GM23338 (cell line): ENCODE data around the gene SLC29A4. TPM values are rescaled to one million over a fixed set of nuclear protein-coding genes. Genes with fewer than 3 reads are reported as not detected.

Source experiments
- ATAC-seq: fragments of 200-7000 bp; cut with Tn5 transposase; 3 replicates; pipeline ENCODE4 v1.9.1; 2020
- DNase-seq: peaks from one replicate; pipeline ENCODE4 v3.0.0-alpha.2; 2015; ENCODE audit warnings: low spot score
- H2AFZ ChIP-seq: fragments of 200-600 bp; sonication (generic); 2 replicates; pipeline ENCODE4 v1.8.0; 2016; ENCODE audit warnings: antibody characterized with exemption, mild to moderate bottlenecking, moderate library complexity
- H3F3A ChIP-seq: fragments of 200-600 bp; sonication (generic); replicated peaks from 2 replicates; pipeline ENCODE4 v1.8.0; 2017; ENCODE audit warnings: antibody characterized with exemption, mixed run types, low read depth
- H3K27ac ChIP-seq: fragments of 200-600 bp; sonication (generic); 2 replicates; pipeline ENCODE4 v1.6.1; 2016; ENCODE audit warnings: low read depth
- H3K27me3 ChIP-seq: fragments of 200-600 bp; sonication (generic); 2 replicates; pipeline ENCODE4 v1.8.0; 2016; ENCODE audit warnings: mild to moderate bottlenecking, mixed run types, moderate library complexity; ENCODE audit not compliant: insufficient read depth
- H3K36me3 ChIP-seq: fragments of 200-600 bp; sonication (generic); 2 replicates; pipeline ENCODE4 v1.8.0; 2016; ENCODE audit warnings: mild to moderate bottlenecking; ENCODE audit not compliant: insufficient read depth
- H3K4me1 ChIP-seq: fragments of 200-600 bp; sonication (generic); 2 replicates; pipeline ENCODE4 v1.8.0; 2016; ENCODE audit warnings: mild to moderate bottlenecking, moderate library complexity; ENCODE audit not compliant: insufficient read depth
- H3K4me2 ChIP-seq: fragments of 200-600 bp; sonication (generic); 2 replicates; pipeline ENCODE4 v1.7.1; 2017; ENCODE audit warnings: mixed run types
- H3K4me3 ChIP-seq: fragments of 200-600 bp; sonication (generic); 2 replicates; pipeline ENCODE4 v1.6.1; 2016; ENCODE audit warnings: mixed run types
- H3K79me2 ChIP-seq: fragments of 200-600 bp; sonication (generic); replicated peaks from 2 replicates; pipeline ENCODE4 v1.8.0; 2017; ENCODE audit warnings: mild to moderate bottlenecking; ENCODE audit not compliant: insufficient read depth
- H3K9me2 ChIP-seq: fragments of 200-600 bp; sonication (generic); 2 replicates; pipeline ENCODE4 v1.8.0; 2017; ENCODE audit not compliant: insufficient read depth
- H4K20me1 ChIP-seq: fragments of 200-600 bp; sonication (generic); replicated peaks from 2 replicates; pipeline ENCODE4 v1.8.0; 2017; ENCODE audit warnings: mild to moderate bottlenecking; ENCODE audit not compliant: insufficient read depth
- H3K27ac Mint-ChIP-seq: 2 replicates; pipeline ENCODE4 v1.8.0; 2020; ENCODE audit warnings: inconsistent platforms, mild to moderate bottlenecking, moderate library complexity, mixed read lengths
- H3K27me3 Mint-ChIP-seq: 3 replicates; pipeline ENCODE4 v1.8.0; 2022; ENCODE audit warnings: low read depth, mild to moderate bottlenecking, moderate library complexity, mixed read lengths, inconsistent platforms; ENCODE audit not compliant: insufficient read depth, poor library complexity
- H3K36me3 Mint-ChIP-seq: 3 replicates; pipeline ENCODE4 v1.8.0; 2021; ENCODE audit warnings: low read depth, mild to moderate bottlenecking, inconsistent platforms, moderate library complexity, mixed read lengths
- H3K4me1 Mint-ChIP-seq: 3 replicates; pipeline ENCODE4 v1.8.0; 2020; ENCODE audit warnings: mild to moderate bottlenecking, inconsistent platforms, mixed read lengths
- H3K4me3 Mint-ChIP-seq: 3 replicates; pipeline ENCODE4 v1.8.0; 2021; ENCODE audit warnings: moderate library complexity, mild to moderate bottlenecking, inconsistent platforms, mixed read lengths
- H3K9me3 Mint-ChIP-seq: 3 replicates; pipeline ENCODE4 v1.8.0; 2020; ENCODE audit warnings: moderate library complexity, mild to moderate bottlenecking, inconsistent platforms, mixed read lengths
- CREB1 ChIP-seq: fragments of 250-450 bp; sonication (Bioruptor Pico); IDR thresholded peaks from 2 replicates; pipeline ENCODE4 v1.5.0; 2020; ENCODE audit warnings: low read depth, mild to moderate bottlenecking, moderate library complexity
- JUNB ChIP-seq: IDR thresholded peaks from one replicate; pipeline ENCODE4 v1.6.1; 2016; ENCODE audit warnings: antibody characterized with exemption; ENCODE audit not compliant: unreplicated experiment
- POLR2AphosphoS5 ChIP-seq: IDR thresholded peaks from 2 replicates; pipeline ENCODE4 v1.6.1; 2016; ENCODE audit warnings: antibody characterized with exemption, low read depth
- REST ChIP-seq: IDR thresholded peaks from one replicate; pipeline ENCODE4 v1.6.1; 2018; ENCODE audit warnings: antibody characterized with exemption; ENCODE audit not compliant: unreplicated experiment
- STAT1 ChIP-seq: IDR thresholded peaks from one replicate; pipeline ENCODE4 v1.6.1; 2016; ENCODE audit warnings: antibody characterized with exemption; ENCODE audit not compliant: unreplicated experiment
- polyA plus RNA-seq: library from polyadenylated mRNA; unstranded; fragments of >200 nt; fragmentation: Nextera tagmentation; extraction: Ambion mirVana; gene quantifications from 2 replicates; pipeline ENCODE4 v1.2.1, GENCODE V29; 2016
- total RNA-seq: library from RNA; depleted of rRNA; stranded (reverse); fragments of >200 nt; shearing (Covaris generic); gene quantifications from 2 replicates; pipeline ENCODE4 v1.2.3, GENCODE V29; 2014
- TF ChIP-seq, protein P1 (sequence below), 2 experiments: fragments of 200-600 bp in 1 of 2; sonication (generic) in 1 of 2; conservative IDR thresholded peaks; 2 replicates each; pipeline versions ENCODE4 v1.5.1 to v1.6.1; 2016 to 2017; ENCODE audit warnings: antibody characterized with exemption in 2 of 2, low read depth in 2 of 2, mild to moderate bottlenecking in 2 of 2, moderate library complexity in 1 of 2
- TF ChIP-seq, protein P2 (sequence below): fragments of 250-450 bp; sonication (Bioruptor Pico); IDR thresholded peaks from 2 replicates; pipeline ENCODE4 v1.5.0; 2020; ENCODE audit warnings: mild to moderate bottlenecking, moderate library complexity

Gene SLC29A4
- total and polyA plus RNA-seq, 2 experiments from 2014 or later, result 4.8 to 8.1 TPM

DNA sequence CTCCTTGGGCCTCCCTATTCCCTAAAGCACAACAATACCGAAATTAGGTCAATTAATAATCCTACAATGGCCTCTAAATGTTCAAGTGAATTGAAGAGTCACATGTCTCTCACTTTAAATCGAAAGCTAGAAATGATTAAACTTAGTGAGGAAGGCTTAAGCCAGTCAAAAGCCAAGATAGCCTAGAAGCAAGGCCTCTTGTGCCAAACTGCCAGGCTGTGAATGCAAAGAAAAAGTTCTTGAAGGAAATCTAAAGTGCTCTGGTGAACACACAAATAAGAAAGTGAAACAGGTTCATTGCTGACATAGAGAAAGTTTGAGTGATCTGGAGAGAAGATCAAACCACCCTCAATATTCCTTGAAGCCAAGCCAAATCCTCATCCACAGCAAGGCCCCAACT is 57.2 kb downstream of the SLC29A4 start (continued):
- TF ChIP-seq CREB1 (CRISPR knock-in tag), result no peak
- TF ChIP-seq, protein P1, sequence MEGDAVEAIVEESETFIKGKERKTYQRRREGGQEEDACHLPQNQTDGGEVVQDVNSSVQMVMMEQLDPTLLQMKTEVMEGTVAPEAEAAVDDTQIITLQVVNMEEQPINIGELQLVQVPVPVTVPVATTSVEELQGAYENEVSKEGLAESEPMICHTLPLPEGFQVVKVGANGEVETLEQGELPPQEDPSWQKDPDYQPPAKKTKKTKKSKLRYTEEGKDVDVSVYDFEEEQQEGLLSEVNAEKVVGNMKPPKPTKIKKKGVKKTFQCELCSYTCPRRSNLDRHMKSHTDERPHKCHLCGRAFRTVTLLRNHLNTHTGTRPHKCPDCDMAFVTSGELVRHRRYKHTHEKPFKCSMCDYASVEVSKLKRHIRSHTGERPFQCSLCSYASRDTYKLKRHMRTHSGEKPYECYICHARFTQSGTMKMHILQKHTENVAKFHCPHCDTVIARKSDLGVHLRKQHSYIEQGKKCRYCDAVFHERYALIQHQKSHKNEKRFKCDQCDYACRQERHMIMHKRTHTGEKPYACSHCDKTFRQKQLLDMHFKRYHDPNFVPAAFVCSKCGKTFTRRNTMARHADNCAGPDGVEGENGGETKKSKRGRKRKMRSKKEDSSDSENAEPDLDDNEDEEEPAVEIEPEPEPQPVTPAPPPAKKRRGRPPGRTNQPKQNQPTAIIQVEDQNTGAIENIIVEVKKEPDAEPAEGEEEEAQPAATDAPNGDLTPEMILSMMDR (conservative IDR thresholded peaks at IDR 0.05; ENCODE audit: low read depth in 2 of 2), result no peak
- TF ChIP-seq STAT1, result no peak

DNA sequence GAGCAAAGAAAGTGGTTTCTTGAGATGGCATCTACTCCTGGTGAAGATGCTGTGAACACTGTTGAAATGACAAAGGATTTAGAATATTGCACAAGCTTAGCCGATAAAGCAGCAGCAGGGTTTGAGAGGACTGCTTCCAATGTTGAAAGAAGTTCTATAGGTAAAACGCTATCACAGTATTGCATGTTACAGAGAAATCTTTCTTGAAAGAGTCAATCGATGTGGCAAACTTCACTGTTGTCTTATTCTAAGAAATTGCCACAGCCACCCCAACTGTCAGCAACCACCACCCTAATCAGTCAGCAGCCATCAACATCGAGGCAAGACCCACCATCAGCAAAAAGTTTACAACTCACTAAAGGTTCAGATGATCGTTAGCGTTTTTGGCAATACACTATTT is 59.9 kb downstream of the SLC29A4 start:
- H3K9me2 ChIP-seq, result no peaks in the 10 kb centered on the region
- no peaks in the 10 kb centered on the region for H4K20me1 ChIP-seq
- Mint-ChIP-seq H3K4me1 (no peaks in the 10 kb centered on the region), H3K36me3 (peaks cover 21% of the 10 kb centered on the region), H3K27me3 (peaks cover 6% of the 10 kb centered on the region), H3K4me3 (no peak overlapping the region), H3K27ac (no peak overlapping the region), H3K9me3 (peaks cover 37% of the 10 kb centered on the region)
- ATAC-seq, result no peak
- no peaks in the 10 kb centered on the region for H3K79me2 ChIP-seq
- DNase-seq, result no peak
- H3K4me3 ChIP-seq, result no peak overlapping the region
- H3K36me3 ChIP-seq, result no peaks in the 10 kb centered on the region
- H3K4me2 ChIP-seq, result no peak overlapping the region
- H3F3A ChIP-seq, result no peaks in the 10 kb centered on the region
- no peak overlapping the region for H3K27ac ChIP-seq
- no peaks in the 10 kb centered on the region for H3K27me3 ChIP-seq
- no peaks in the 10 kb centered on the region for H3K4me1 ChIP-seq
- no peak for TF ChIP-seq REST
- no peak overlapping the region for H2AFZ ChIP-seq

GRCh38 chr7:5343884-5344283 is 61.1 kb downstream of the SLC29A4 start:
- Histone ChIP-seq H3F3A (no peaks in the 10 kb centered on the region), H2AFZ (no peak overlapping the region), H3K4me2 (no peak overlapping the region), H3K4me3 (no peak overlapping the region), H3K79me2 (no peaks in the 10 kb centered on the region), H3K4me1 (peaks cover under 1% of the 10 kb centered on the region; the same call in 1 of the 2 replicates), H3K9me2 (no peaks in the 10 kb centered on the region), H3K27me3 (peaks cover 7% of the 10 kb centered on the region), H3K36me3 (no peaks in the 10 kb centered on the region), H4K20me1 (no peaks in the 10 kb centered on the region), H3K27ac (no peak overlapping the region)
- H3K36me3 Mint-ChIP-seq, result peaks cover 21% of the 10 kb centered on the region
- H3K4me1 Mint-ChIP-seq, result peaks cover 6% of the 10 kb centered on the region; the same call in 1 of the 3 replicates
- no peak overlapping the region for H3K4me3 Mint-ChIP-seq
- DNase-seq (no peak), ATAC-seq (no peak)
- peaks cover 15% of the 10 kb centered on the region for H3K27me3 Mint-ChIP-seq
- peaks cover 37% of the 10 kb centered on the region for H3K9me3 Mint-ChIP-seq
- H3K27ac Mint-ChIP-seq, result no peak overlapping the region
- TF ChIP-seq POLR2AphosphoS5, result no peak
- TF ChIP-seq, protein P2, sequence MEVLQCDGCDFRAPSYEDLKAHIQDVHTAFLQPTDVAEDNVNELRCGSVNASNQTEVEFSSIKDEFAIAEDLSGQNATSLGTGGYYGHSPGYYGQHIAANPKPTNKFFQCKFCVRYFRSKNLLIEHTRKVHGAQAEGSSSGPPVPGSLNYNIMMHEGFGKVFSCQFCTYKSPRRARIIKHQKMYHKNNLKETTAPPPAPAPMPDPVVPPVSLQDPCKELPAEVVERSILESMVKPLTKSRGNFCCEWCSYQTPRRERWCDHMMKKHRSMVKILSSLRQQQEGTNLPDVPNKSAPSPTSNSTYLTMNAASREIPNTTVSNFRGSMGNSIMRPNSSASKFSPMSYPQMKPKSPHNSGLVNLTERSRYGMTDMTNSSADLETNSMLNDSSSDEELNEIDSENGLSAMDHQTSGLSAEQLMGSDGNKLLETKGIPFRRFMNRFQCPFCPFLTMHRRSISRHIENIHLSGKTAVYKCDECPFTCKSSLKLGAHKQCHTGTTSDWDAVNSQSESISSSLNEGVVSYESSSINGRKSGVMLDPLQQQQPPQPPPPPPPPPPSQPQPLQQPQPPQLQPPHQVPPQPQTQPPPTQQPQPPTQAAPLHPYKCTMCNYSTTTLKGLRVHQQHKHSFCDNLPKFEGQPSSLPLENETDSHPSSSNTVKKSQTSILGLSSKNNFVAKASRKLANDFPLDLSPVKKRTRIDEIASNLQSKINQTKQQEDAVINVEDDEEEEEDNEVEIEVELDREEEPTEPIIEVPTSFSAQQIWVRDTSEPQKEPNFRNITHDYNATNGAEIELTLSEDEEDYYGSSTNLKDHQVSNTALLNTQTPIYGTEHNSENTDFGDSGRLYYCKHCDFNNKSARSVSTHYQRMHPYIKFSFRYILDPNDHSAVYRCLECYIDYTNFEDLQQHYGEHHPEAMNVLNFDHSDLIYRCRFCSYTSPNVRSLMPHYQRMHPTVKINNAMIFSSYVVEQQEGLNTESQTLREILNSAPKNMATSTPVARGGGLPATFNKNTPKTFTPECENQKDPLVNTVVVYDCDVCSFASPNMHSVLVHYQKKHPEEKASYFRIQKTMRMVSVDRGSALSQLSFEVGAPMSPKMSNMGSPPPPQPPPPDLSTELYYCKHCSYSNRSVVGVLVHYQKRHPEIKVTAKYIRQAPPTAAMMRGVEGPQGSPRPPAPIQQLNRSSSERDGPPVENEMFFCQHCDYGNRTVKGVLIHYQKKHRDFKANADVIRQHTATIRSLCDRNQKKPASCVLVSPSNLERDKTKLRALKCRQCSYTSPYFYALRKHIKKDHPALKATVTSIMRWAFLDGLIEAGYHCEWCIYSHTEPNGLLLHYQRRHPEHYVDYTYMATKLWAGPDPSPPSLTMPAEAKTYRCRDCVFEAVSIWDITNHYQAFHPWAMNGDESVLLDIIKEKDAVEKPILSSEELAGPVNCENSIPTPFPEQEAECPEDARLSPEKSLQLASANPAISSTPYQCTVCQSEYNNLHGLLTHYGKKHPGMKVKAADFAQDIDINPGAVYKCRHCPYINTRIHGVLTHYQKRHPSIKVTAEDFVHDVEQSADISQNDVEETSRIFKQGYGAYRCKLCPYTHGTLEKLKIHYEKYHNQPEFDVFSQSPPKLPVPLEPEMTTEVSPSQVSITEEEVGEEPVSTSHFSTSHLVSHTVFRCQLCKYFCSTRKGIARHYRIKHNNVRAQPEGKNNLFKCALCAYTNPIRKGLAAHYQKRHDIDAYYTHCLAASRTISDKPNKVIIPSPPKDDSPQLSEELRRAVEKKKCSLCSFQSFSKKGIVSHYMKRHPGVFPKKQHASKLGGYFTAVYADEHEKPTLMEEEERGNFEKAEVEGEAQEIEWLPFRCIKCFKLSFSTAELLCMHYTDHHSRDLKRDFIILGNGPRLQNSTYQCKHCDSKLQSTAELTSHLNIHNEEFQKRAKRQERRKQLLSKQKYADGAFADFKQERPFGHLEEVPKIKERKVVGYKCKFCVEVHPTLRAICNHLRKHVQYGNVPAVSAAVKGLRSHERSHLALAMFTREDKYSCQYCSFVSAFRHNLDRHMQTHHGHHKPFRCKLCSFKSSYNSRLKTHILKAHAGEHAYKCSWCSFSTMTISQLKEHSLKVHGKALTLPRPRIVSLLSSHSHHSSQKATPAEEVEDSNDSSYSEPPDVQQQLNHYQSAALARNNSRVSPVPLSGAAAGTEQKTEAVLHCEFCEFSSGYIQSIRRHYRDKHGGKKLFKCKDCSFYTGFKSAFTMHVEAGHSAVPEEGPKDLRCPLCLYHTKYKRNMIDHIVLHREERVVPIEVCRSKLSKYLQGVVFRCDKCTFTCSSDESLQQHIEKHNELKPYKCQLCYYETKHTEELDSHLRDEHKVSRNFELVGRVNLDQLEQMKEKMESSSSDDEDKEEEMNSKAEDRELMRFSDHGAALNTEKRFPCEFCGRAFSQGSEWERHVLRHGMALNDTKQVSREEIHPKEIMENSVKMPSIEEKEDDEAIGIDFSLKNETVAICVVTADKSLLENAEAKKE (CRISPR knock-in tag), result no peak
- no peak for TF ChIP-seq JUNB
